ENCODE data around the gene ZNF599. TPM values are rescaled to one million over a fixed set of nuclear protein-coding genes. Genes with fewer than 3 reads are reported as not detected.

Gene ZNF599
- polyA plus RNA-seq, 1 donor (not counting 4 experiments of a cell fraction or from before 2014, with no cell fraction given), result 3.6 TPM

- Histone ChIP-seq H3K27ac (ENCODE audit: control insufficient read depth, insufficient read depth, low read length) (no peak overlapping the region), H3K4me1 (ENCODE audit: control insufficient read depth, extremely low read depth, insufficient read depth, low read length) (peaks cover 16% of the 10 kb centered on the region), H3K9me3 (ENCODE audit: control insufficient read depth, low read depth, low read length) (no peaks in the 10 kb centered on the region), H3K36me3 (ENCODE audit: control insufficient read depth in 2 of 2, extremely low read depth in 1 of 2, insufficient read depth in 2 of 2, low read length in 2 of 2) (no peaks in the 10 kb centered on the region), H3K4me3 (ENCODE audit: control insufficient read depth in 2 of 3, extremely low read depth in 1 of 3, insufficient read depth in 2 of 3, low read depth in 1 of 3, low read length in 3 of 3) (no peak overlapping the region), H2AFZ (ENCODE audit: control insufficient read depth, low read length) (no peak overlapping the region), H3K9me1 (ENCODE audit: control insufficient read depth, extremely low read depth, insufficient read depth, low read length) (no peaks in the 10 kb centered on the region), H3K27me3 (ENCODE audit: control insufficient read depth, extremely low read depth, insufficient read depth, low read length) (no peaks in the 10 kb centered on the region), H3K4me2 (ENCODE audit: control insufficient read depth, extremely low read depth, insufficient read depth, low read depth, low read length) (no peak overlapping the region), H3K9ac (ENCODE audit: control insufficient read depth, extremely low read depth, insufficient read depth, low read length) (no peak overlapping the region), H3K79me2 (ENCODE audit: control insufficient read depth, insufficient read depth, low read length) (no peaks in the 10 kb centered on the region), H4K20me1 (ENCODE audit: control insufficient read depth, extremely low read depth, insufficient read depth, low read length) (no peaks in the 10 kb centered on the region)
- TF ChIP-seq, protein P1, sequence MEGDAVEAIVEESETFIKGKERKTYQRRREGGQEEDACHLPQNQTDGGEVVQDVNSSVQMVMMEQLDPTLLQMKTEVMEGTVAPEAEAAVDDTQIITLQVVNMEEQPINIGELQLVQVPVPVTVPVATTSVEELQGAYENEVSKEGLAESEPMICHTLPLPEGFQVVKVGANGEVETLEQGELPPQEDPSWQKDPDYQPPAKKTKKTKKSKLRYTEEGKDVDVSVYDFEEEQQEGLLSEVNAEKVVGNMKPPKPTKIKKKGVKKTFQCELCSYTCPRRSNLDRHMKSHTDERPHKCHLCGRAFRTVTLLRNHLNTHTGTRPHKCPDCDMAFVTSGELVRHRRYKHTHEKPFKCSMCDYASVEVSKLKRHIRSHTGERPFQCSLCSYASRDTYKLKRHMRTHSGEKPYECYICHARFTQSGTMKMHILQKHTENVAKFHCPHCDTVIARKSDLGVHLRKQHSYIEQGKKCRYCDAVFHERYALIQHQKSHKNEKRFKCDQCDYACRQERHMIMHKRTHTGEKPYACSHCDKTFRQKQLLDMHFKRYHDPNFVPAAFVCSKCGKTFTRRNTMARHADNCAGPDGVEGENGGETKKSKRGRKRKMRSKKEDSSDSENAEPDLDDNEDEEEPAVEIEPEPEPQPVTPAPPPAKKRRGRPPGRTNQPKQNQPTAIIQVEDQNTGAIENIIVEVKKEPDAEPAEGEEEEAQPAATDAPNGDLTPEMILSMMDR (optimal IDR thresholded peaks at IDR 0.05 in 1 of 3, IDR thresholded peaks at IDR 0.05 in 1 of 3, conservative IDR thresholded peaks at IDR 0.05 in 1 of 3; ENCODE audit: extremely low read depth in 1 of 3, insufficient read depth in 2 of 3, low read length in 3 of 3), result no peak
- no peak for TF ChIP-seq EZH2 (IDR thresholded peaks at IDR 0.05; ENCODE audit: low read length)
- DNase-seq (ENCODE audit: low read depth, low spot score) (no peak), FAIRE-seq (no peak)
- dilution Hi-C loops (cut with MboI; ENCODE audit: extremely low pct_ligation_motif_present, low sequenced_read_pairs), result no loop called here
Measured at GRCh38 chr19:34731964-34732363, 41.1 kb downstream of the ZNF599 start.

GRCh38 chr19:34731019-34731829, 41.8 kb downstream of the ZNF599 start:
- Histone ChIP-seq H3K9me1 (ENCODE audit: control insufficient read depth, extremely low read depth, insufficient read depth, low read length) (no peaks in the 10 kb centered on the region), H2AFZ (ENCODE audit: control insufficient read depth, low read length) (no peak overlapping the region), H3K4me3 (ENCODE audit: control insufficient read depth in 2 of 3, extremely low read depth in 1 of 3, insufficient read depth in 2 of 3, low read depth in 1 of 3, low read length in 3 of 3) (no peak overlapping the region), H3K36me3 (ENCODE audit: control insufficient read depth in 2 of 2, extremely low read depth in 1 of 2, insufficient read depth in 2 of 2, low read length in 2 of 2) (no peaks in the 10 kb centered on the region), H3K79me2 (ENCODE audit: control insufficient read depth, insufficient read depth, low read length) (no peaks in the 10 kb centered on the region), H3K27me3 (ENCODE audit: control insufficient read depth, extremely low read depth, insufficient read depth, low read length) (no peaks in the 10 kb centered on the region), H3K4me2 (ENCODE audit: control insufficient read depth, extremely low read depth, insufficient read depth, low read depth, low read length) (no peak overlapping the region), H4K20me1 (ENCODE audit: control insufficient read depth, extremely low read depth, insufficient read depth, low read length) (no peaks in the 10 kb centered on the region), H3K9ac (ENCODE audit: control insufficient read depth, extremely low read depth, insufficient read depth, low read length) (no peak overlapping the region), H3K27ac (ENCODE audit: control insufficient read depth, insufficient read depth, low read length) (no peak overlapping the region), H3K9me3 (ENCODE audit: control insufficient read depth, low read depth, low read length) (no peaks in the 10 kb centered on the region), H3K4me1 (ENCODE audit: control insufficient read depth, extremely low read depth, insufficient read depth, low read length) (peaks cover 16% of the 10 kb centered on the region)
- dilution Hi-C loops (cut with MboI; ENCODE audit: extremely low pct_ligation_motif_present, low sequenced_read_pairs), result no loop called here
- no peak for TF ChIP-seq EZH2 (IDR thresholded peaks at IDR 0.05; ENCODE audit: low read length)
- DNase-seq (ENCODE audit: low read depth, low spot score) (no peak), FAIRE-seq (no peak)

Data from keratinocyte (primary cell).